Colonic mucosa (tissue), 4 donors: ENCODE data around the gene LHPP. TPM values are rescaled to one million over a fixed set of nuclear protein-coding genes. Genes with fewer than 3 reads are reported as not detected.
A peak's percentile ranks its signal among the peaks of the same experiment; 100 is the strongest.

Experiments used
- DNase-seq: peaks from one replicate; pipeline ENCODE4 v3.0.0-alpha.2; 2020
- H3K27ac ChIP-seq: fragments of 200-600 bp; one replicate; pipeline ENCODE4 v1.8.0; 2021
- H3K27me3 ChIP-seq: fragments of 200-600 bp; one replicate; pipeline ENCODE4 v1.8.0; 2021
- H3K36me3 ChIP-seq: fragments of 200-600 bp; one replicate; pipeline ENCODE4 v1.8.0; 2021
- H3K4me1 ChIP-seq: fragments of 200-600 bp; one replicate; pipeline ENCODE4 v1.8.0; 2021; ENCODE audit warnings: mild to moderate bottlenecking
- H3K4me3 ChIP-seq: fragments of 200-600 bp; one replicate; pipeline ENCODE4 v1.8.0; 2021
- H3K9ac ChIP-seq, 2 donors: one replicate each; pipeline ENCODE4 v1.7.0; 2013; ENCODE audit warnings: control low read depth in 2 of 2, low read depth in 2 of 2, low read length in 2 of 2
- H3K9me3 ChIP-seq: fragments of 200-600 bp; one replicate; pipeline ENCODE4 v1.8.0; 2021
- CTCF ChIP-seq: fragments of 200-600 bp; IDR thresholded peaks from one replicate; pipeline ENCODE4 v1.8.0; 2022; ENCODE audit warnings: antibody characterized with exemption, mild to moderate bottlenecking
- intact Hi-C: fragments of 100-400 bp; cut with DNase I; formaldehyde crosslinking; loops from one replicate; pipeline ENCODE4 v1.14.1; 2022
- total RNA-seq, 2 donors: library from RNA; stranded (reverse); fragmentation: NEBNext Ultra II Directional in 1 of 2; extraction: Animal tissue kit (Norgen Biotek cat#: 25700) in 1 of 2; gene quantifications; one replicate each; pipeline ENCODE4 v1.2.1, GENCODE V29; 2021
- donor health status: healthy.
- donor health status: DM: no; HTN: no; CAD: no.
- donor health status: DM: no; HTN: no; CAD: no.

The LHPP gene
- total RNA-seq, 2 donors from 2014 or later, result 12.8 to 24.6 TPM

DNA sequence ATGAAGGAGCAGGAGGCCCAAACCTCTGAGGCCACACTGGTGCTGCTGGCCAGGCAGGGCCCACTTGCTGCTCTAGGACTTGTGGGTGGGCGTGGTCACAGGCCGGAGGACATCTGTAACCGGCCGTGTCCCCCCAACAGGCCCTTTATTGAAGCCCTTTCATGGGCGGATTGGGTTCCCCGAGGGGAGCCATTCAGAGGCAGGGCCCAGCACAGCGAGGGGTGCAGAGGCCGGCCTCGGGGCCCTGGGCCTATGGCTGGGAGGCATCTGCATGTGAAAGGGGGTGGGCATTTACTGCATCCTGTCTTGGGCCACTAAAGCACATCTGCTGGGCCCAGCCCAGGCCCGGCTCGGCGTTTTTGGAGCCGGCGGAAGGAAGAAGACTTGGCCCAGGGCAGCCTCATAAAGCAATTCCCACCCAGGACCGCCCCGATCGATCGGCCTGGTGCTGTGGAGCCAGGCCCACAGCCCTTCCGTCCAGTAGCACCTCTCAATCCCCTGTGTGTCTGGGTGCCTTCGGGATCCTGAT, 8.4 kb downstream of the LHPP start:
- H3K4me3 ChIP-seq, result no peak overlapping the region
- intact Hi-C loops, result no loop called here
- DNase-seq, result no peak
- H3K4me1 ChIP-seq, result no peaks in the 10 kb centered on the region
- no peaks in the 10 kb centered on the region for H3K9me3 ChIP-seq
- no peak overlapping the region for H3K27ac ChIP-seq
- TF ChIP-seq CTCF, result no peak
- H3K36me3 ChIP-seq, result no peaks in the 10 kb centered on the region
- H3K9ac ChIP-seq, result no peak overlapping the region
- no peaks in the 10 kb centered on the region for H3K27me3 ChIP-seq

DNA sequence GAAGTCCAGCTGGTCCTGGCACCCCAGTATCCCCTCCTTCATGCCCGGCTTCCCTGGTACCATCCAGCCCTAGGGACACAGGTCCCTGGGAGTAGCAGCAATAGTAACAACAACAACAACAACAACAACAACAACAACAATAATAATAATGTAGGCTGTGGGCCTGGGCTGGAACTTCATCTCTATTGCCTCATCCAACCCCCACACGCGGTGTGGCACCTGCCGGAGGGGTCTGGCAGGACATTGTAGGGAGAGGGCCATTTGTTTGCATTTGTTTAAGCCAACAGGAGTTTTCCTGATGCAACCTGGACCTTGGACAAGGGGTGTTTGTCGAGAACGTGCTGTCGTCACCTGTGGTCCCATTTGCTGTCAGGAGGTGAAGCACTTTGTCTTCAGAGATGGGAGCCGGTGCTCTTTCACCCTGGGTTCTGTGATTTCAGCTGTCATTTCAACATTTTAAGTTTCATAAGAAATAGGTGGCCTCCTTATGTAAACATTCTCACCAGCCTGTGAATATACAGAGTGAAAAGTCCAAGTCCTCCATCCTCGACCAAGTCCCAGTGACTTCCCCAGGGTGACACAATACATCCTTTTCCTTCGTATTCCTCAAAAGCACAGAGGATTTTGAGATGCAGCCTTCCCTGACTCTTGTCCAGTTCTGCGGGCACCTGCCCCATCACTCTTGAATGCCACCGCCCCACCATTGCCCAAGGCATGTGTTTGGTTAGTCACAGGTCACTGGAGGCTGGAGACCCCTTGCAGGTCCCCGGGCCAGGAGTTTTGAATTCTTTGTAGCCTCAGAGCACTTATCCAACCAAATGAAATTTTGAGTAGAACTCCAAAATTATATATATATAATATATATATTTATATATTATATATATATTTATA, 9.2 kb downstream of the LHPP start:
- intact Hi-C loops, result no loop called here
- DNase-seq, result peak; percentile 45
- no peaks in the 10 kb centered on the region for H3K36me3 ChIP-seq
- H3K27ac ChIP-seq, result no peak overlapping the region
- TF ChIP-seq CTCF, result no peak
- no peaks in the 10 kb centered on the region for H3K4me1 ChIP-seq
- H3K9me3 ChIP-seq, result no peaks in the 10 kb centered on the region
- no peaks in the 10 kb centered on the region for H3K27me3 ChIP-seq
- H3K4me3 ChIP-seq, result no peak overlapping the region
- H3K9ac ChIP-seq, result no peak overlapping the region

DNA sequence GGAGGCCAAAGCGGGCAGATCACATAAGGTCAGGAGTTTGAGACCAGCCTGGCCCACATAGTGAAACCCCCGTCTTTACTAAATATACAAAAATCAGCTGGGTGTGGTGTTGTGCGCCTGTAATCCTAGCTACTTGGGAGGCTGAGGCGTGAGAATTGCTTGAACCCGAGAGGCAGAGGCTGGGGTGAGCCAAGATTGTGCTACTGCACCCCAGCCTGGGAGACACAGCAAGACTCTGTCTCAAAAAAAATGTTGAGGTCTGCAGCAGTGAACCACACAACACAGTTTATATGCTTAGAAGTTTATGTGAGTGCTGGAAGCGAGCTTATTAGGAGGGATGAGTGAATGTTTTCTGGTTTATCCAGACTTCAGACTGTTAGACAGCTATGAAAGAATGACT, 10.4 kb downstream of the LHPP start:
- H3K27me3 ChIP-seq, result no peaks in the 10 kb centered on the region
- no peak overlapping the region for H3K27ac ChIP-seq
- DNase-seq, result no peak
- intact Hi-C loops, result no loop called here
- H3K4me3 ChIP-seq, result no peak overlapping the region
- no peak overlapping the region for H3K9ac ChIP-seq
- no peak for TF ChIP-seq CTCF
- no peaks in the 10 kb centered on the region for H3K4me1 ChIP-seq
- H3K36me3 ChIP-seq, result no peaks in the 10 kb centered on the region
- H3K9me3 ChIP-seq, result no peaks in the 10 kb centered on the region

- DNase-seq, result no peak
- no peaks in the 10 kb centered on the region for H3K36me3 ChIP-seq
- intact Hi-C loops, result no loop called here
- no peaks in the 10 kb centered on the region for H3K27me3 ChIP-seq
- H3K9me3 ChIP-seq, result no peaks in the 10 kb centered on the region
- H3K4me1 ChIP-seq, result no peaks in the 10 kb centered on the region
- TF ChIP-seq CTCF, result no peak
- H3K4me3 ChIP-seq, result no peak overlapping the region
- H3K27ac ChIP-seq, result no peak overlapping the region
- H3K9ac ChIP-seq, result no peak overlapping the region
Measured at GRCh38 chr10:124473070-124473469, 11.4 kb downstream of the LHPP start.

- no peak for DNase-seq
- no peak for TF ChIP-seq CTCF
- Histone ChIP-seq H3K4me1 (no peaks in the 10 kb centered on the region), H3K27ac (no peak overlapping the region), H3K9me3 (no peaks in the 10 kb centered on the region), H3K27me3 (no peaks in the 10 kb centered on the region), H3K36me3 (no peaks in the 10 kb centered on the region), H3K9ac (no peak overlapping the region), H3K4me3 (no peak overlapping the region)
- intact Hi-C loops, result no loop called here
Measured at GRCh38 chr10:124474514-124475070, 13.0 kb downstream of the LHPP start.
